ENCODE measurements around the gene GPR141. TPM values are rescaled to one million over a fixed set of nuclear protein-coding genes. Genes with fewer than 3 reads are reported as not detected.

The GPR141 gene
- total and polyA plus RNA-seq, 2 of the 13 experiments (the other 11 are each of a cell fraction or from before 2014, with no cell fraction given), result not detected

- no peak overlapping the region for H3K27ac ChIP-seq (ENCODE audit: extremely low read length, insufficient read depth, low read length)
- H3K4me3 ChIP-seq (replicated peaks in 1 of 3; ENCODE audit: insufficient read depth in 1 of 3, low read depth in 2 of 3, low read length in 3 of 3), result no peak overlapping the region
- H3K36me3 ChIP-seq (replicated peaks in 1 of 2; ENCODE audit: control insufficient read depth in 1 of 2, insufficient read depth in 2 of 2, low read length in 2 of 2), result no peaks in the 10 kb centered on the region
- TF ChIP-seq JUND (CRISPR knock-in tag; IDR thresholded peaks at IDR 0.05), result no peak
- TF ChIP-seq ZNF234 (CRISPR knock-in tag; conservative IDR thresholded peaks at IDR 0.05), result no peak
- TF ChIP-seq SNAPC5 (CRISPR knock-in tag; IDR thresholded peaks at IDR 0.05; ENCODE audit: borderline replicate concordance), result no peak
- no peak for TF ChIP-seq HMG20A (CRISPR knock-in tag; IDR thresholded peaks at IDR 0.05; ENCODE audit: borderline replicate concordance)
- TF ChIP-seq ZNF329 (CRISPR knock-in tag; IDR thresholded peaks at IDR 0.05; ENCODE audit: low read depth), result no peak
- no peak for TF ChIP-seq HOXA3 (CRISPR knock-in tag; IDR thresholded peaks at IDR 0.05)
- no peak for TF ChIP-seq SRSF9 (IDR thresholded peaks at IDR 0.05; ENCODE audit: borderline replicate concordance, insufficient read depth, low read depth, low read length, poor library complexity, severe bottlenecking)
- TF ChIP-seq KLF13 (CRISPR knock-in tag; IDR thresholded peaks at IDR 0.05), result no peak
- TF ChIP-seq GTF3A (CRISPR knock-in tag; conservative IDR thresholded peaks at IDR 0.05), result no peak
- no peak for TF ChIP-seq ZNF121 (CRISPR knock-in tag; IDR thresholded peaks at IDR 0.05)
- no peak for TF ChIP-seq ZNF552 (CRISPR knock-in tag; IDR thresholded peaks at IDR 0.05; ENCODE audit: borderline replicate concordance)
- no peak for TF ChIP-seq MIXL1 (CRISPR knock-in tag; IDR thresholded peaks at IDR 0.05)
- intact Hi-C loops (cut with micrococcal nuclease; ENCODE audit: unreplicated experiment), result no loop called here
- ChIA-PET CTCF (ENCODE audit: low intra/inter-chr PET ratio, low total read pairs) (no interaction called here), POLR2A (no interaction called here)
- no peak overlapping the region for H3K4me2 ChIP-seq (ENCODE audit: low read depth, low read length)
- H4K20me1 ChIP-seq (ENCODE audit: insufficient read depth, low read length), result no peaks in the 10 kb centered on the region
- WGBS (ENCODE audit: low lambda C conversion rate), result 0% methylated on average over 1 of the region's 1 CpG
- ATAC-seq (no peak), FAIRE-seq (no peak), DNase-seq (ENCODE audit: low spot score) (no peak)
- H3K4me1 ChIP-seq (ENCODE audit: insufficient read depth, low read length), result no peaks in the 10 kb centered on the region
- no peaks in the 10 kb centered on the region for H3K79me2 ChIP-seq (ENCODE audit: insufficient read depth, low read length)
- peaks cover 12% of the 10 kb centered on the region for H3K9me3 ChIP-seq (ENCODE audit: low read length)
- no peak overlapping the region for H3K9ac ChIP-seq (ENCODE audit: insufficient read depth, low read depth, low read length)
- H2AFZ ChIP-seq (ENCODE audit: low read length), result no peak overlapping the region
- no peaks in the 10 kb centered on the region for H3K27me3 ChIP-seq (ENCODE audit: control insufficient read depth in 1 of 2, insufficient read depth in 2 of 2, low read length in 2 of 2)
- in situ Hi-C loops (cut with HindIII; ENCODE audit: extremely low pct_ligation_motif_present, low pct_unique_long_range_greater_than_20kb), result no loop called here
- BruUV-seq (replicated peaks), result no TSS peak
Measured at GRCh38 chr7:37771801-37772200, 88.2 kb downstream of the GPR141 start.
